SK-N-SH (cell line): Measurements from ENCODE around the gene GLDC.

Experiments used
- CTCF ChIP-seq: fragments of 200-600 bp; sonication (generic); IDR thresholded peaks from 2 replicates; pipeline ENCODE4 v1.6.1; 2017; ENCODE audit warnings: antibody characterized with exemption, mild to moderate bottlenecking, moderate library complexity
- EP300 ChIP-seq, 2 experiments: IDR thresholded peaks; 2 replicates each; pipeline versions ENCODE4 v1.4.0 to v1.6.1; 2012; ENCODE audit warnings: borderline replicate concordance in 1 of 2, low read depth in 1 of 2, low read length in 1 of 2
- FOSL2 ChIP-seq: IDR thresholded peaks from 2 replicates; pipeline ENCODE4 v1.4.0; 2012; ENCODE audit warnings: low read depth, mild to moderate bottlenecking, moderate library complexity, borderline replicate concordance
- FOXM1 ChIP-seq: IDR thresholded peaks from 2 replicates; pipeline ENCODE4 v1.4.0; 2012; ENCODE audit warnings: low read depth, mild to moderate bottlenecking
- NFIC ChIP-seq: IDR thresholded peaks from 2 replicates; pipeline ENCODE4 v1.4.0; 2012; ENCODE audit warnings: borderline replicate concordance
- POLR2AphosphoS5 ChIP-seq: IDR thresholded peaks from 2 replicates; pipeline ENCODE4 v1.6.1; 2012; ENCODE audit warnings: low read depth, low read length
- RCOR1 ChIP-seq: fragments of 150-350 bp; IDR thresholded peaks from 2 replicates; pipeline ENCODE4 v1.6.1; 2017; ENCODE audit warnings: antibody characterized with exemption, low read length
- RFX5 ChIP-seq: IDR thresholded peaks from 2 replicates; pipeline ENCODE4 v1.6.1; 2012; ENCODE audit warnings: mild to moderate bottlenecking, improper control_type of control experiment, low read length
- TAF1 ChIP-seq: IDR thresholded peaks from 2 replicates; pipeline ENCODE4 v1.6.1; 2012; ENCODE audit warnings: low read depth, mild to moderate bottlenecking, low read length, moderate library complexity, borderline replicate concordance
- TEAD4 ChIP-seq: IDR thresholded peaks from 2 replicates; pipeline ENCODE4 v1.4.0; 2012; ENCODE audit warnings: mild to moderate bottlenecking, borderline replicate concordance; ENCODE audit not compliant: insufficient read depth
- USF2 ChIP-seq: fragments of 150-350 bp; IDR thresholded peaks from 2 replicates; pipeline ENCODE4 v1.6.1; 2017; ENCODE audit warnings: antibody characterized with exemption, low read length, low read depth, borderline replicate concordance

DNA sequence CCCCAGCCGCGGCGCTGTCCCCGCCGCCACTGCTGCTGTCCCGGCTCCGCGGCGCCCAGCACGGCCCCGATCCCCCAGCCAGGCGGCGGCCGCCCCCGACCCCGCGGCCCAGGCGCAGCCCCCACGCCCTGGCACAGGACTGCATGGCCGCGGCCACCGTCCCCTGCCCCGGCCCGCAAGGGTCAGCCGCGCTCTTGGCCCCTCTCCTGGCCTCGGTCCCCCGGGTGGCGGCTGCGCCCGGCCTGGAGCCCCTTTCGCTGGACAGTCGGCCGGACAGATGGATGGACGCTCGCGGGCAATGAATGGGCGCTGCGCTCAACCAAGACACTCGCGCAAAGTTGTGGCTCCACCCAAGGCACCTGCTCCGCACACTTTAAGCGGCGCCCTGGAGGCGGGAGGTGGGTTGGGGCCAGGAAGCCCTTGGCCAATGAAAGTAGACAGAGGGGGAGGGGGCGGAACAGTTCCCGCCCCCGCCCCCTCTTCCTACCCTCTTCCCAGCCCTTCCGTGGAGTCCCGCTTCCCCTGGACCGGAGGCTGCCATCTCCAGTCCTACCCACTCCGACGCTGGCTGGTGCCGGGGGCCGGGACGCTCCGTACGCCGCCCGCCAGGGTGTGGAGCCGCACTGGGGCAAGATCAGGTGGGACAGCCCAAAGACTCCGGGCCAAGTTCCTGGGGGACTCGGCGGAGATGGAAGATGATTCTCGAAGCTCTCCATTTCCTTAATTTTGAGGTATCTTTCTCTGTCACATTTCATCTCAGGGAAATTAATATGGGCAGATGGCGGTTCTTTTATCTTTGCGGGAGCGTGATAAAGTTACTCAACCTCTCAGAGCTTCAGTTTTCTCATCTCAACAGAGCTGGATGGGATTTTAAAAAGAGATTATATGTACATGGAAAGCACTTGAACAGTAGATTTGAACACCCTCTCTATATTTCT, at the start of gene GLDC:
- TF ChIP-seq CTCF (no peak), USF2 (no peak), TAF1 (peak; percentile 65), FOSL2 (no peak), POLR2AphosphoS5 (peak; percentile 41; the same call in 1 of the 2 replicates), TEAD4 (no peak), EP300 (IDR thresholded peaks at IDR 0.05; ENCODE audit: borderline replicate concordance in 1 of 2, low read depth in 1 of 2, low read length in 1 of 2) (no peak), FOXM1 (no peak), RCOR1 (peak; percentile 29; the same call in 1 of the 2 replicates), NFIC (no peak; the same call in 1 of the 2 replicates), RFX5 (no peak)
